PC-3 (cell line): Measurements from ENCODE around the gene ZNF684. TPM values are rescaled to one million over a fixed set of nuclear protein-coding genes. Genes with fewer than 3 reads are reported as not detected.
"Not testable (repeated sequence)": the region's sequence is repeated elsewhere in the genome, so short reads cannot be mapped to it uniquely, and the experiment has no call there.

Source experiments
- ATAC-seq: fragments of 200-7000 bp; cut with Tn5 transposase; 2 replicates; pipeline ENCODE4 v1.9.1; 2020; ENCODE audit warnings: mild to moderate bottlenecking, moderate library complexity
- BruUV-seq: library from RNA; stranded (reverse); fragments of 400-500 nt; replicated peaks from 2 replicates; lab custom pipeline; 2021; lab: Mats Ljungman, UMichigan
- CTCF ChIA-PET: fragments of 300-600 bp; sonication (Branson Sonifier 250); formaldehyde crosslinking; loops from one replicate; lab custom pipeline; 2022; ENCODE audit warnings: antibody characterized with exemption; lab: Charles Lee
- POLR2A ChIA-PET: fragments of 300-600 bp; sonication (Branson Sonifier 250); formaldehyde crosslinking; loops from one replicate; lab custom pipeline; 2022; ENCODE audit warnings: antibody characterized with exemption; ENCODE audit not compliant: unreplicated experiment; lab: Charles Lee
- DNase-seq: peaks from one replicate; pipeline ENCODE4 v3.0.0-alpha.2; 2015
- H2AFZ ChIP-seq: fragments of 300-600 bp; sonication (generic); 2 replicates; pipeline ENCODE4 v1.6.0; 2016; ENCODE audit warnings: antibody characterized with exemption, low read length
- H3F3A ChIP-seq: fragments of 300-600 bp; sonication (generic); one replicate; pipeline ENCODE4 v1.6.0; 2017; ENCODE audit warnings: antibody characterized with exemption, low read length, control low read depth, mild to moderate bottlenecking; ENCODE audit not compliant: unreplicated experiment
- H3K27ac ChIP-seq: fragments of 300-600 bp; sonication (generic); 2 replicates; pipeline ENCODE4 v1.5.1; 2016; ENCODE audit warnings: mild to moderate bottlenecking, low read length
- H3K27me3 ChIP-seq: fragments of 300-600 bp; sonication (generic); 2 replicates; pipeline ENCODE4 v1.6.1; 2016; ENCODE audit warnings: low read length, mixed read lengths
- H3K36me3 ChIP-seq: fragments of 300-600 bp; sonication (generic); 2 replicates; pipeline ENCODE4 v1.6.1; 2016; ENCODE audit warnings: low read depth, mixed run types, low read length, mixed read lengths
- H3K4me1 ChIP-seq: fragments of 300-600 bp; sonication (generic); 2 replicates; pipeline ENCODE4 v1.5.1; 2016; ENCODE audit warnings: low read length; ENCODE audit not compliant: insufficient read depth
- H3K4me2 ChIP-seq: fragments of 300-600 bp; sonication (generic); 2 replicates; pipeline ENCODE4 v1.6.0; 2016; ENCODE audit warnings: low read length
- H3K4me3 ChIP-seq: fragments of 300-600 bp; sonication (generic); 2 replicates; pipeline ENCODE4 v1.5.1; 2016; ENCODE audit warnings: mild to moderate bottlenecking, low read length, mixed read lengths
- H3K79me2 ChIP-seq: fragments of 300-600 bp; sonication (generic); 2 replicates; pipeline ENCODE4 v1.6.1; 2017; ENCODE audit warnings: low read length, mixed read lengths
- H3K9ac ChIP-seq: fragments of 300-600 bp; sonication (generic); 2 replicates; pipeline ENCODE4 v1.6.0; 2016; ENCODE audit warnings: mild to moderate bottlenecking, low read length
- H3K9me2 ChIP-seq: fragments of 300-600 bp; sonication (generic); replicated peaks from 2 replicates; pipeline ENCODE4 v1.6.1; 2016; ENCODE audit warnings: mixed run types, low read length, mixed read lengths
- H3K9me3 ChIP-seq: fragments of 300-600 bp; sonication (generic); 2 replicates; pipeline ENCODE4 v1.6.1; 2016; ENCODE audit warnings: low read length, mixed read lengths
- H4K20me1 ChIP-seq: fragments of 300-600 bp; sonication (generic); 2 replicates; pipeline ENCODE4 v1.6.1; 2016; ENCODE audit warnings: low read length, mixed read lengths
- EZH2 ChIP-seq: fragments of 300-600 bp; sonication (generic); IDR thresholded peaks from one replicate; pipeline ENCODE4 v1.6.1; 2017; ENCODE audit warnings: antibody characterized with exemption, mild to moderate bottlenecking, low read length; ENCODE audit not compliant: unreplicated experiment
- EZH2phosphoT487 ChIP-seq: fragments of 300-600 bp; sonication (generic); IDR thresholded peaks from 2 replicates; pipeline ENCODE4 v1.6.1; 2018; ENCODE audit warnings: mild to moderate bottlenecking, antibody characterized with exemption, low read length, borderline replicate concordance
- intact Hi-C: fragments of 100-400 bp; cut with micrococcal nuclease; formaldehyde crosslinking; loops from 2 replicates; pipeline ENCODE4 v1.9.0; 2023
- total RNA-seq: library from RNA; depleted of rRNA; stranded (reverse); fragments of >200 nt; gene quantifications from 2 replicates; pipeline ENCODE4 v1.2.3, GENCODE V29; 2014
- TF ChIP-seq, protein P1 (sequence below): fragments of 300-600 bp; sonication (generic); conservative IDR thresholded peaks from 2 replicates; pipeline ENCODE4 v1.5.1; 2017; ENCODE audit warnings: antibody characterized with exemption, low read depth, mild to moderate bottlenecking, low read length

Gene ZNF684
- total RNA-seq, 1 experiment from 2014 or later: 6.0 TPM

DNA sequence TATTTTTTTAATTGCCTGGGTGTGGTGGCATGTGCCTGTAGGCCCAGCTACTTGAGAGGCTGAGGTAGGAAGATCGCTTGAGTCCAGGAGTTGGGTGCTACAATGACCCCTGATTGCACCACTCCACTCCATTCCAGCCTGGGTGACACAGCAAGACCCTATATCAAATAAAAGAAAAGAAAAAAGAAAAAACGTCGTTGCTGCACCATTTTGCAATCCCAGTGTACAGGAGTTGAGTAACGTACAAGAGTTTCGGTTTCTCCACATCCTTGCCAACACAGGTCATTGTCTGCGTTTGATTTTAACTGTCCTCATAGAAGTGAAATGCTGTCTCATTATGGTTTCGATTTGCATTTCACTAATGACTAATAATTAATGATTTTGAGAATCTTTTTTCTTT lies 7.9 kb downstream of the ZNF684 start:
- H3K27ac ChIP-seq: no peak overlapping the region
- TF ChIP-seq EZH2: no peak
- no peaks in the 10 kb centered on the region for H3K9me2 ChIP-seq
- ATAC-seq: no peak
- BruUV-seq: no TSS peak
- H4K20me1 ChIP-seq: no peaks in the 10 kb centered on the region
- H3K4me3 ChIP-seq: no peak overlapping the region
- ChIA-PET CTCF (no interaction called here), POLR2A (no interaction called here)
- no peaks in the 10 kb centered on the region for H3K9me3 ChIP-seq
- no peak overlapping the region for H2AFZ ChIP-seq
- H3K36me3 ChIP-seq: peaks cover 12% of the 10 kb centered on the region
- no peaks in the 10 kb centered on the region for H3F3A ChIP-seq
- H3K9ac ChIP-seq: no peak overlapping the region
- intact Hi-C loops: no loop called here
- H3K79me2 ChIP-seq: no peaks in the 10 kb centered on the region
- no peak for DNase-seq
- no peak overlapping the region for H3K4me2 ChIP-seq
- no peaks in the 10 kb centered on the region for H3K27me3 ChIP-seq
- no peaks in the 10 kb centered on the region for H3K4me1 ChIP-seq

DNA sequence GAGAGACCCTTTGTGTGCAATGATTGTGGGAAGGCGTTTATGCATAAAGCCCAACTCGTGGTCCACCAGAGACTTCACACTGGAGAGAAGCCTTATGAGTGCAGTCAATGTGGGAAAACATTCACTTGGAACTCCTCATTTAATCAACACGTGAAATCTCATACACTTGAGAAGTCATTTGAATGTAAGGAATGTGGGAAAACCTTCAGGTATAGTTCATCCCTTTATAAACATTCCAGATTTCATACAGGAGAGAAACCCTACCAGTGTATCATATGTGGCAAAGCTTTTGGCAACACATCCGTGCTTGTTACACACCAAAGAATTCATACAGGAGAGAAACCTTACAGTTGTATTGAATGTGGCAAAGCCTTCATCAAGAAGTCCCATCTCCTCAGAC lies 15.5 kb downstream of the ZNF684 start:
- H3K9me3 ChIP-seq: peaks cover 10% of the 10 kb centered on the region; the same call in 1 of the 2 replicates

DNA sequence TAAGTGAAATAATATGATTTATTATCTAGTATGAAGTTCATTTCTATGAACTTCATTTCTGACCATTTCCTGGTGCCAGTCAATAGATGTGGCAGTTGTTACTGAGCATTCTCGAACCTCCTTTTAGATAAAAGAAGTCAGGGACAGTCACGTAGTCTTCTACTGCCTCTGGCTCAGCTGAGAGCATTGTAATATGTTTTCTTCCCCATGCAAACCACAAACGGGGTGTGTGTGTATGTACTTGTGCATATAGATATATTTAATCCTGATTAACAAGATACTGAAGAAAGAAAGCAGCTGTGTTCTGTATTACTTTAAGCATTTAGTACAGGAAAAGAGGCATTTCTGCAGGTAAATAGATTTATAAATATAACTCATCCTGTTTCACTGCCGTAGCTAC lies 21.6 kb downstream of the ZNF684 start:
- BruUV-seq: no TSS peak

More for the DNA sequence above, 15.5 kb downstream of the ZNF684 start:
- ChIA-PET POLR2A (no interaction called here), CTCF (no interaction called here)
- Histone ChIP-seq H3K9ac (no peak overlapping the region), H3K4me1 (no peaks in the 10 kb centered on the region), H3K4me2 (no peak overlapping the region), H3K27ac (no peak overlapping the region), H3K9me2 (no peaks in the 10 kb centered on the region), H3K27me3 (no peaks in the 10 kb centered on the region), H2AFZ (no peak overlapping the region), H3K4me3 (no peak overlapping the region; the same call in 1 of the 2 replicates), H3F3A (no peaks in the 10 kb centered on the region), H3K79me2 (no peaks in the 10 kb centered on the region), H3K36me3 (peaks cover 31% of the 10 kb centered on the region), H4K20me1 (no peaks in the 10 kb centered on the region)
- ATAC-seq: no peak
- TF ChIP-seq EZH2phosphoT487 (no peak), EZH2 (no peak)
- TF ChIP-seq, protein P1, sequence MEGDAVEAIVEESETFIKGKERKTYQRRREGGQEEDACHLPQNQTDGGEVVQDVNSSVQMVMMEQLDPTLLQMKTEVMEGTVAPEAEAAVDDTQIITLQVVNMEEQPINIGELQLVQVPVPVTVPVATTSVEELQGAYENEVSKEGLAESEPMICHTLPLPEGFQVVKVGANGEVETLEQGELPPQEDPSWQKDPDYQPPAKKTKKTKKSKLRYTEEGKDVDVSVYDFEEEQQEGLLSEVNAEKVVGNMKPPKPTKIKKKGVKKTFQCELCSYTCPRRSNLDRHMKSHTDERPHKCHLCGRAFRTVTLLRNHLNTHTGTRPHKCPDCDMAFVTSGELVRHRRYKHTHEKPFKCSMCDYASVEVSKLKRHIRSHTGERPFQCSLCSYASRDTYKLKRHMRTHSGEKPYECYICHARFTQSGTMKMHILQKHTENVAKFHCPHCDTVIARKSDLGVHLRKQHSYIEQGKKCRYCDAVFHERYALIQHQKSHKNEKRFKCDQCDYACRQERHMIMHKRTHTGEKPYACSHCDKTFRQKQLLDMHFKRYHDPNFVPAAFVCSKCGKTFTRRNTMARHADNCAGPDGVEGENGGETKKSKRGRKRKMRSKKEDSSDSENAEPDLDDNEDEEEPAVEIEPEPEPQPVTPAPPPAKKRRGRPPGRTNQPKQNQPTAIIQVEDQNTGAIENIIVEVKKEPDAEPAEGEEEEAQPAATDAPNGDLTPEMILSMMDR: no peak
- intact Hi-C loops: no loop called here
- BruUV-seq: no TSS peak
- DNase-seq: no peak

DNA sequence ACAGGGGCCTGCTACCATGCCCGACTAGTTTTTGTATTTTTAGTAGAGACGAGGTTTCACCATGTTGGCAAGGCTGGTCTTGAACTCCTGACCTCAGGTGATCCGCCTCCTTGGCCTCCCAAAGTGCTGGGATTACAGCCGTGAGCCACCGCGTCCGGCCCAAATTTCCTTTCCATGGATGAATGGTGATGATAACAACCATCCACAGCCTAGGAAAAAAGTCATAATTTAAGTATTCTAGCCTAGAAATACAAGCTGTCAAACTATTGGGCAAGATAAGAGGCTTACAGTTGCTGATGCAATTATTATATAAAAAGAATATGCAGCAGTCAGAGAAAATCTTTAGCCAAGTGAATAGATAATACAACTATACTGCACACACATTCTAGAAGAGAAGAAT lies 23.4 kb downstream of the ZNF684 start:
- DNase-seq, H3K4me1 ChIP-seq, POLR2A ChIA-PET, H3K27me3 ChIP-seq, H3K9ac ChIP-seq, ATAC-seq, BruUV-seq, H3K79me2 ChIP-seq, intact Hi-C loops, H2AFZ ChIP-seq, H3K9me3 ChIP-seq, H3K9me2 ChIP-seq, H3K27ac ChIP-seq, CTCF ChIA-PET, H3K4me2 ChIP-seq, H3K4me3 ChIP-seq, H3K36me3 ChIP-seq, H3F3A ChIP-seq, H4K20me1 ChIP-seq: not testable (repeated sequence)

More for the DNA sequence above, 21.6 kb downstream of the ZNF684 start:
- no peak for ATAC-seq
- no peaks in the 10 kb centered on the region for H3K9me3 ChIP-seq
- ChIA-PET CTCF (no interaction called here), POLR2A (no interaction called here)
- no peak overlapping the region for H3K9ac ChIP-seq
- no peaks in the 10 kb centered on the region for H3F3A ChIP-seq
- H3K27me3 ChIP-seq: no peaks in the 10 kb centered on the region
- H3K4me2 ChIP-seq: no peak overlapping the region
- no peak overlapping the region for H3K4me3 ChIP-seq
- DNase-seq: no peak
- H3K4me1 ChIP-seq: no peaks in the 10 kb centered on the region
- TF ChIP-seq, protein P1: no peak
- TF ChIP-seq EZH2 (no peak), EZH2phosphoT487 (no peak)
- intact Hi-C loops: no loop called here
- no peak overlapping the region for H2AFZ ChIP-seq
- H3K9me2 ChIP-seq: no peaks in the 10 kb centered on the region
- no peaks in the 10 kb centered on the region for H3K36me3 ChIP-seq
- no peaks in the 10 kb centered on the region for H4K20me1 ChIP-seq
- H3K27ac ChIP-seq: no peak overlapping the region
- no peaks in the 10 kb centered on the region for H3K79me2 ChIP-seq
